Heart left ventricle (tissue), 16 donors: ENCODE results near the gene KRT81. TPM values are rescaled to one million over a fixed set of nuclear protein-coding genes. Genes with fewer than 3 reads are reported as not detected.
A peak's percentile ranks its signal among the peaks of the same experiment; 100 is the strongest.

Experiments used
- ATAC-seq, 4 donors: fragments of 200-7000 bp; cut with Tn5 transposase; one replicate each; pipeline ENCODE4 v1.9.1; 2020 to 2022; ENCODE audit warnings: moderate library complexity in 4 of 4, mild to moderate bottlenecking in 3 of 4, moderate number of reproducible peaks in 1 of 4
- DNase-seq, 5 donors: peaks; one replicate each; pipeline ENCODE4 v3.0.0-alpha.2; 2020
- H3K27ac ChIP-seq, 12 donors: fragments of 200-600 bp; sonication (generic) in 4 of 12; one replicate each; pipeline versions ENCODE4 v1.5.0 to v1.8.0; 2016 to 2022; ENCODE audit warnings: mild to moderate bottlenecking in 2 of 12
- H3K27me3 ChIP-seq, 9 donors: fragments of 200-600 bp; sonication (generic) in 2 of 9; one replicate each; pipeline versions ENCODE4 v1.5.1 to v1.8.0; 2016 to 2022; ENCODE audit warnings: mild to moderate bottlenecking in 3 of 9
- H3K36me3 ChIP-seq, 9 donors: fragments of 200-600 bp; sonication (generic) in 2 of 9; one replicate each; pipeline versions ENCODE4 v1.5.0 to v1.8.0; 2018 to 2022; ENCODE audit warnings: mild to moderate bottlenecking in 2 of 9
- H3K4me1 ChIP-seq, 12 donors: fragments of 200-600 bp; sonication (generic) in 4 of 12; one replicate each; pipeline versions ENCODE4 v1.5.0 to v1.8.0; 2016 to 2022; ENCODE audit warnings: mild to moderate bottlenecking in 3 of 12
- H3K4me3 ChIP-seq, 12 donors: fragments of 200-600 bp; sonication (generic) in 4 of 12; one replicate each; pipeline versions ENCODE4 v1.5.0 to v1.8.0; 2017 to 2022; ENCODE audit warnings: mild to moderate bottlenecking in 9 of 12, moderate library complexity in 4 of 12
- H3K9me3 ChIP-seq, 12 donors: fragments of 200-600 bp; sonication (generic) in 4 of 12; one replicate each; pipeline versions ENCODE4 v1.5.0 to v1.8.0; 2016 to 2022; ENCODE audit warnings: mild to moderate bottlenecking in 1 of 12
- CTCF ChIP-seq, 12 donors: fragments of 200-600 bp; sonication (generic) in 4 of 12; IDR thresholded peaks; one replicate each; pipeline versions ENCODE4 v1.5.0 to v1.8.0; 2018 to 2022; ENCODE audit warnings: antibody characterized with exemption in 12 of 12, mild to moderate bottlenecking in 5 of 12
- POLR2A ChIP-seq, 2 donors: fragments of 450-650 bp; IDR thresholded peaks; one replicate each; pipeline ENCODE4 v1.6.1; 2017; ENCODE audit warnings: antibody characterized with exemption in 2 of 2, mild to moderate bottlenecking in 2 of 2, moderate library complexity in 2 of 2
- WGBS, 4 donors: extraction: QIAGEN DNeasy Blood & Tissue Kit in 2 of 4; methylation state at CpG; one replicate each; pipeline versions ENCODE4 v1.1.5 to v1.1.7; 2013 to 2018; 5-methylcytosine and 5-hydroxymethylcytosine counted together
- intact Hi-C, 10 donors: fragments of 100-400 bp; cut with DNase I; formaldehyde crosslinking; loops; one replicate each; pipeline versions ENCODE4 v1.11.1 to v1.14.2; 2022
- polyA plus RNA-seq, 2 donors: library from polyadenylated mRNA; stranded (reverse); fragments of 200-250 nt; gene quantifications; one replicate each; pipeline ENCODE4 v1.2.3, GENCODE V29; 2013
- total RNA-seq, 9 donors: library from RNA; depleted of rRNA in 2 of 9; stranded (reverse); fragments of >200 nt in 2 of 9; fragmentation: NEBNext Ultra II Directional in 3 of 9; extraction: Animal tissue kit (Norgen Biotek cat#: 25700) in 3 of 9; gene quantifications; one replicate each; pipeline versions ENCODE4 v1.1.0 to v1.2.4, GENCODE V29; 2016 to 2023
- donor health status: ischemic (EF 13 %, LVEDD 7.1; RV severe dilation, severe dysfunction).
- donor health status: healthy with polysubstance abuse.
- donor health status: DM: no; HTN: yes; CAD: no.
- donor health status: DM: no; HTN: no; CAD: no.
- donor health status: ischemic (EF 25% LVEDD 6.9; RV normal size, moderate dysfunction).
- donor health status: ischemic (EF 25% LVEDD 5.7; RV mildly dilated, moderate dysfunction).
- donor health status: healthy.
- donor health status: DM: yes; HTN: yes; CAD: no.
- donor health status: ischemic (EF 35%, LVEDD 5.7; RV mildly dilated, moderate dysfunction).
- donor health status: nonischemic (EF 11% LVEDD 7.7; RV severe dilation, severe dysfunction).
- donor health status: DM: yes; HTN: yes; CAD: no.
- donor health status: PGD.
- donor health status: ischemic (EF 29% LVEDD 5.4; RV normal size, mild dysfunction).
- donor health status: nonischemic (EF 23%, LVEDD 6.1; RV moderate dilation, normal function).

The KRT81 gene
- total and polyA plus RNA-seq, 11 donors = not detected

GRCh38 chr12:52238916-52239646 is 52.3 kb downstream of the KRT81 start:
- Histone ChIP-seq H3K27me3 (peaks cover 0 to 18% (median 2%) of the 10 kb centered on the region in 9 donors), H3K27ac (no peak overlapping the region), H3K36me3 (no peaks in the 10 kb centered on the region), H3K4me1 (peaks cover 0 to 23% (median 5%) of the 10 kb centered on the region in 12 donors), H3K4me3 (no peak overlapping the region), H3K9me3 (no peaks in the 10 kb centered on the region)
- TF ChIP-seq CTCF (IDR thresholded peaks at IDR 0.05) = no peak
- no peak for TF ChIP-seq POLR2A (IDR thresholded peaks at IDR 0.05)
- whole genome bisulfite sequencing, 4 donors = 83 to 89% (median 86%) methylated on average over 7 of the region's 7 CpGs
- no peak for DNase-seq
- intact Hi-C loops = no loop called here
- ATAC-seq = no peak

DNA sequence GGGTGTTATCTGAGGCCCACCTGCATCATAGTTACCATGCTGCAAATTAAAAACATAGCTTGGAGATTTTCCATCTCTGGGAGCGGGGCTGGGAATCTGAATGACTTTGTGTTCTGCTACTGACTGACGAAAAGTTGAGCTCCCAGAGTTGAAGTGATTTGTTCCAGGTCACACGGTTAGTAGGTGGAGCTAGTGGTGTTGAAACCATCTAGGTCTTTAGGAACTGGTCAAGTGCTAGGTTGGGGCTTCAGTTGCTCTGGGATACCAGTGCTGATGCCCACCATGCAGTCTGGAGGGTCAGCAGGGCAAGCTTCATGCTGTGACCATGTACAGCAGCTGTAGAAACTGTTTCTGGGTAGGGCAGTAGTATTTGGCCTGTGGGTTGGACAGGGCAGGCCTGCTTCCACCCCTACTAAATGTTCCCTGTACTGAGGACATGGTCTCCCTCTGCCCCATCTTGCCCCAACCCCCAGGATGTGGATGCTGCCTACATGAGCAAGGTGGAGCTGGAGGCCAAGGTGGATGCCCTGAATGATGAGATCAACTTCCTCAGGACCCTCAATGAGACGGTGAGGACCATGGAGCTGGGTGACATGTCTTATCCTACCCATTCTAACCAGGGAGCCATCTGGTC is 53.0 kb downstream of the KRT81 start:
- intact Hi-C loops = no loop called here
- 84 to 89% (median 87%) methylated on average over 4 of the region's 4 CpGs for WGBS, 4 donors
- H3K36me3 ChIP-seq = no peaks in the 10 kb centered on the region
- H3K27me3 ChIP-seq = peaks cover 7 to 26% (median 8%) of the 10 kb centered on the region in 9 donors
- ATAC-seq (no peak), DNase-seq (peak in 1 of 5 donors; percentile 4)
- H3K9me3 ChIP-seq = no peaks in the 10 kb centered on the region
- H3K4me3 ChIP-seq = no peak overlapping the region
- no peak overlapping the region for H3K27ac ChIP-seq
- peaks cover 0 to 20% (median 4%) of the 10 kb centered on the region in 12 donors for H3K4me1 ChIP-seq
- no peak for TF ChIP-seq POLR2A (IDR thresholded peaks at IDR 0.05)
- TF ChIP-seq CTCF (IDR thresholded peaks at IDR 0.05) = no peak

- TF ChIP-seq CTCF (IDR thresholded peaks at IDR 0.05) (no peak), POLR2A (IDR thresholded peaks at IDR 0.05) (no peak)
- ATAC-seq (no peak), DNase-seq (peak in 1 of 5 donors; percentile 21)
- WGBS, 4 donors = 86 to 94% (median 90%) methylated on average over 3 of the region's 3 CpGs
- intact Hi-C loops = no loop called here
- Histone ChIP-seq H3K27me3 (peaks cover 10 to 39% (median 22%) of the 10 kb centered on the region in 9 donors), H3K27ac (no peak overlapping the region), H3K4me1 (peaks cover 0 to 33% (median 12%) of the 10 kb centered on the region in 12 donors), H3K4me3 (no peak overlapping the region), H3K9me3 (no peaks in the 10 kb centered on the region), H3K36me3 (no peaks in the 10 kb centered on the region)
Observed at GRCh38 chr12:52236386-52237050, 54.8 kb downstream of the KRT81 start.

Other genes starting within 250 kb of the KRT81 start
- 100 to 1,000 TPM in 2 of 9 donors, 10 to 100 TPM in 7; 22.0 to 140 (median 42.0) TPM for gene NR4A1, start 240.1 kb downstream of the KRT81 start, total RNA-seq
- gene NR4A1, start 240.1 kb downstream of the KRT81 start, polyA plus RNA-seq = 10 to 100 TPM; 59.5 to 66.3 TPM
- gene ATG101, start 221.6 kb downstream of the KRT81 start, total RNA-seq = 10 to 100 TPM; 18.9 to 46.7 (median 24.1) TPM
- gene ATG101, start 221.6 kb downstream of the KRT81 start, polyA plus RNA-seq = 100 to 1,000 TPM in 1 of 2 donors, 10 to 100 TPM in 1; 22.1 to 108 TPM
- gene SMIM41, start 211.8 kb downstream of the KRT81 start, total RNA-seq = under 1 TPM in 3 of 9 donors, not detected in 6; 0.29 to 0.52 (median 0.32) TPM
- under 1 TPM; 0.08 to 0.65 TPM for gene SMIM41, start 211.8 kb downstream of the KRT81 start, polyA plus RNA-seq
- 1 to 10 TPM in 2 of 9 donors, under 1 TPM in 5, not detected in 2; 0.15 to 1.2 (median 0.24) TPM for gene KRT80, start 99.5 kb downstream of the KRT81 start, total RNA-seq
- gene KRT80, start 99.5 kb downstream of the KRT81 start, polyA plus RNA-seq = under 1 TPM; 0.08 to 0.72 TPM
- 10 to 100 TPM in 1 of 9 donors, 1 to 10 TPM in 4, under 1 TPM in 2, not detected in 2; 0.20 to 56.7 (median 3.6) TPM for gene KRT7, start 58.3 kb downstream of the KRT81 start, total RNA-seq
- under 1 TPM in 1 of 2 donors, not detected in 1; 0.76 TPM for gene KRT7, start 58.3 kb downstream of the KRT81 start, polyA plus RNA-seq
- gene KRT86, start 16.9 kb downstream of the KRT81 start, total RNA-seq = not detected
- gene KRT86, start 16.9 kb downstream of the KRT81 start, polyA plus RNA-seq = not detected
- not detected for gene KRT83, start 29.9 kb upstream of the KRT81 start, total RNA-seq
- gene KRT83, start 29.9 kb upstream of the KRT81 start, polyA plus RNA-seq = not detected
- gene KRT85, start 75.9 kb upstream of the KRT81 start, total RNA-seq = not detected
- not detected for gene KRT85, start 75.9 kb upstream of the KRT81 start, polyA plus RNA-seq
- gene KRT84, start 94.1 kb upstream of the KRT81 start, total RNA-seq = not detected
- gene KRT84, start 94.1 kb upstream of the KRT81 start, polyA plus RNA-seq = not detected
- not detected for gene KRT82, start 114.8 kb upstream of the KRT81 start, total RNA-seq
- gene KRT82, start 114.8 kb upstream of the KRT81 start, polyA plus RNA-seq = not detected
- gene KRT75, start 142.8 kb upstream of the KRT81 start, total RNA-seq = not detected
- not detected for gene KRT75, start 142.8 kb upstream of the KRT81 start, polyA plus RNA-seq
- not detected for gene KRT6B, start 160.6 kb upstream of the KRT81 start, total RNA-seq
- gene KRT6B, start 160.6 kb upstream of the KRT81 start, polyA plus RNA-seq = not detected
- gene KRT6C, start 182.3 kb upstream of the KRT81 start, total RNA-seq = not detected
- not detected for gene KRT6C, start 182.3 kb upstream of the KRT81 start, polyA plus RNA-seq
- gene KRT6A, start 201.7 kb upstream of the KRT81 start, total RNA-seq = under 1 TPM in 1 of 9 donors, not detected in 8; 0.11 TPM
- under 1 TPM in 1 of 2 donors, not detected in 1; 0.03 TPM for gene KRT6A, start 201.7 kb upstream of the KRT81 start, polyA plus RNA-seq
- gene KRT5, start 228.9 kb upstream of the KRT81 start, total RNA-seq = 1 to 10 TPM in 1 of 9 donors, not detected in 8; 3.4 TPM
- gene KRT5, start 228.9 kb upstream of the KRT81 start, polyA plus RNA-seq = under 1 TPM in 1 of 2 donors, not detected in 1; 0.40 TPM